Neural progenitor cell (in vitro differentiated cells): Measurements from ENCODE around the gene VARS1. TPM values are rescaled to one million over a fixed set of nuclear protein-coding genes. Genes with fewer than 3 reads are reported as not detected.
A peak's percentile ranks its signal among the peaks of the same experiment; 100 is the strongest.
"Not testable (repeated sequence)": the region's sequence is repeated elsewhere in the genome, so short reads cannot be mapped to it uniquely, and the experiment has no call there.

Source experiments
- DNase-seq: peaks from one replicate; pipeline ENCODE4 v3.0.0-alpha.2; 2016; ENCODE audit warnings: low spot score
- H2AFZ ChIP-seq: fragments of 200-600 bp; sonication (generic); replicated peaks from 2 replicates; pipeline ENCODE4 v1.6.1; 2016; ENCODE audit warnings: antibody characterized with exemption
- H3F3A ChIP-seq: fragments of 200-600 bp; sonication (generic); 2 replicates; pipeline ENCODE4 v1.6.1; 2016; ENCODE audit warnings: antibody characterized with exemption, low read depth
- H3K27ac ChIP-seq: fragments of 200-600 bp; sonication (generic); 2 replicates; pipeline ENCODE4 v1.5.1; 2016; ENCODE audit warnings: mild to moderate bottlenecking
- H3K27me3 ChIP-seq: fragments of 200-600 bp; sonication (generic); 2 replicates; pipeline ENCODE4 v1.6.1; 2016; ENCODE audit warnings: mild to moderate bottlenecking, moderate library complexity
- H3K36me3 ChIP-seq: fragments of 200-600 bp; sonication (generic); 2 replicates; pipeline ENCODE4 v1.5.1; 2016
- H3K4me1 ChIP-seq: fragments of 200-600 bp; sonication (generic); 2 replicates; pipeline ENCODE4 v1.6.1; 2016; ENCODE audit warnings: mixed run types
- H3K4me2 ChIP-seq: fragments of 200-600 bp; sonication (generic); 2 replicates; pipeline ENCODE4 v1.6.1; 2016
- H3K4me3 ChIP-seq: fragments of 200-600 bp; sonication (generic); 2 replicates; pipeline ENCODE4 v1.5.1; 2016
- H3K79me2 ChIP-seq: fragments of 200-600 bp; sonication (generic); 2 replicates; pipeline ENCODE4 v1.6.1; 2016; ENCODE audit warnings: low read depth
- H3K9ac ChIP-seq: fragments of 200-600 bp; sonication (generic); 2 replicates; pipeline ENCODE4 v1.6.1; 2016
- H3K9me3 ChIP-seq: fragments of 200-600 bp; sonication (generic); 2 replicates; pipeline ENCODE4 v1.5.1; 2016; ENCODE audit warnings: low read depth
- H4K20me1 ChIP-seq: fragments of 200-600 bp; sonication (generic); 2 replicates; pipeline ENCODE4 v1.6.1; 2016; ENCODE audit warnings: low read depth
- H3K27ac Mint-ChIP-seq: 3 replicates; pipeline ENCODE4 v1.8.0; 2021; ENCODE audit warnings: mixed read lengths
- H3K27me3 Mint-ChIP-seq: 2 replicates; pipeline ENCODE4 v1.8.0; 2022; ENCODE audit warnings: low read depth, mild to moderate bottlenecking, inconsistent platforms, moderate library complexity, mixed read lengths; ENCODE audit not compliant: insufficient read depth
- H3K36me3 Mint-ChIP-seq: 3 replicates; pipeline ENCODE4 v1.8.0; 2021; ENCODE audit warnings: mixed read lengths
- H3K4me1 Mint-ChIP-seq: 3 replicates; pipeline ENCODE4 v1.8.0; 2021; ENCODE audit warnings: mixed read lengths
- H3K4me3 Mint-ChIP-seq: 3 replicates; pipeline ENCODE4 v1.8.0; 2021; ENCODE audit warnings: mild to moderate bottlenecking, moderate library complexity, mixed read lengths
- H3K9me3 Mint-ChIP-seq: 3 replicates; pipeline ENCODE4 v1.8.0; 2020; ENCODE audit warnings: mixed read lengths
- EZH2 ChIP-seq: fragments of 200-600 bp; sonication (generic); IDR thresholded peaks from 2 replicates; pipeline ENCODE4 v1.6.1; 2017; ENCODE audit warnings: antibody characterized with exemption, mild to moderate bottlenecking, moderate library complexity
- EZH2phosphoT487 ChIP-seq: fragments of 200-600 bp; sonication (generic); IDR thresholded peaks from 2 replicates; pipeline ENCODE4 v1.6.1; 2017; ENCODE audit warnings: antibody characterized with exemption
- total RNA-seq: library from RNA; depleted of rRNA; stranded (reverse); fragments of >200 nt; gene quantifications from 2 replicates; pipeline ENCODE4 v1.2.3, GENCODE V29; 2015; ENCODE audit warnings: low replicate concordance
- TF ChIP-seq, protein P1 (sequence below): fragments of 200-600 bp; sonication (generic); IDR thresholded peaks from 2 replicates; pipeline ENCODE4 v1.5.1; 2017; ENCODE audit warnings: antibody characterized with exemption, mild to moderate bottlenecking

Gene VARS1
- total RNA-seq, result 34.1 and 66.8 TPM in 2 replicates

- Histone ChIP-seq H3K4me1 (peaks cover 7% of the 10 kb centered on the region), H3F3A (peaks cover 40% of the 10 kb centered on the region), H3K4me2 (peak within 1 kb of the TSS; percentile 93), H3K4me3 (peak within 1 kb of the TSS; percentile 73), H3K9ac (peak within 1 kb of the TSS; percentile 79), H3K27ac (peak within 1 kb of the TSS; percentile 97), H3K36me3 (no peaks in the 10 kb centered on the region), H3K79me2 (peaks cover 34% of the 10 kb centered on the region), H4K20me1 (no peaks in the 10 kb centered on the region), H3K27me3 (no peaks in the 10 kb centered on the region), H2AFZ (peak within 1 kb of the TSS; percentile 46), H3K9me3 (no peaks in the 10 kb centered on the region)
- peaks cover 9% of the 10 kb centered on the region for H3K36me3 Mint-ChIP-seq
- peak; percentile 97 for DNase-seq
- no peaks in the 10 kb centered on the region for H3K9me3 Mint-ChIP-seq
- H3K27me3 Mint-ChIP-seq, result no peaks in the 10 kb centered on the region
- H3K4me3 Mint-ChIP-seq, result peak within 1 kb of the TSS; percentile 99
- TF ChIP-seq, protein P1, sequence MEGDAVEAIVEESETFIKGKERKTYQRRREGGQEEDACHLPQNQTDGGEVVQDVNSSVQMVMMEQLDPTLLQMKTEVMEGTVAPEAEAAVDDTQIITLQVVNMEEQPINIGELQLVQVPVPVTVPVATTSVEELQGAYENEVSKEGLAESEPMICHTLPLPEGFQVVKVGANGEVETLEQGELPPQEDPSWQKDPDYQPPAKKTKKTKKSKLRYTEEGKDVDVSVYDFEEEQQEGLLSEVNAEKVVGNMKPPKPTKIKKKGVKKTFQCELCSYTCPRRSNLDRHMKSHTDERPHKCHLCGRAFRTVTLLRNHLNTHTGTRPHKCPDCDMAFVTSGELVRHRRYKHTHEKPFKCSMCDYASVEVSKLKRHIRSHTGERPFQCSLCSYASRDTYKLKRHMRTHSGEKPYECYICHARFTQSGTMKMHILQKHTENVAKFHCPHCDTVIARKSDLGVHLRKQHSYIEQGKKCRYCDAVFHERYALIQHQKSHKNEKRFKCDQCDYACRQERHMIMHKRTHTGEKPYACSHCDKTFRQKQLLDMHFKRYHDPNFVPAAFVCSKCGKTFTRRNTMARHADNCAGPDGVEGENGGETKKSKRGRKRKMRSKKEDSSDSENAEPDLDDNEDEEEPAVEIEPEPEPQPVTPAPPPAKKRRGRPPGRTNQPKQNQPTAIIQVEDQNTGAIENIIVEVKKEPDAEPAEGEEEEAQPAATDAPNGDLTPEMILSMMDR, result peak; percentile 75
- no peak for TF ChIP-seq EZH2
- peaks cover 16% of the 10 kb centered on the region for H3K4me1 Mint-ChIP-seq
- peak within 1 kb of the TSS; percentile 99 for H3K27ac Mint-ChIP-seq
Measured at GRCh38 chr6:31795616-31796298, at the start of gene VARS1. Gene VARS1 (minus strand): TSS chr6:31795752. CDS start chr6:31795217, 535 bp downstream.

DNA sequence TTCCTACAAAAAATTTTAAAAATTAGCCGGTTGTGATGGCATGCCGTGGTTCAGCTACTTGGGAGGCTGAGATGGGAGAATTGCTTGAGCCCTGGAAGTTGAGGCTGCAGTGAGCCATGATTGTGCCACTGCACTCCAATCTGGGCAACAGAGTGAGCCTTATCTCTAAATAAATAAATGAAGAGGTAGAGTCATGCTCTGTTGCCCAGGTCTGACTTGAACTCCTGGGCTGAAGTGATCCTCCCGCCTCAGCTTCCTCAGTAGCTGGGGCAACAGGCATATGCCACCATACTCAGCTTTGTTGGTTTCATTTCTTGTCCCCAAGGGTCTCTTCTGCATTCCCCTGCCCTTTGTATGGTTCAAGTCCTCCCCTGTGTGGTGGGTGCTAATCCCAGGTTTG lies 49.0 kb upstream of the VARS1 start:
- Mint-ChIP-seq H3K27ac (no peak overlapping the region), H3K4me1 (peaks cover under 1% of the 10 kb centered on the region), H3K9me3 (no peaks in the 10 kb centered on the region), H3K36me3 (peaks cover 11% of the 10 kb centered on the region), H3K27me3 (peaks cover 12% of the 10 kb centered on the region), H3K4me3 (no peak overlapping the region)
- no peak overlapping the region for H3K27ac ChIP-seq
- H3K36me3 ChIP-seq, result peaks cover 10% of the 10 kb centered on the region
- H3K9ac ChIP-seq, result no peak overlapping the region
- H3K4me3 ChIP-seq, result no peak overlapping the region
- no peak overlapping the region for H3K4me2 ChIP-seq
- H3K4me1 ChIP-seq, result no peaks in the 10 kb centered on the region
- H2AFZ ChIP-seq, result no peak overlapping the region
- H3K27me3 ChIP-seq, result no peaks in the 10 kb centered on the region
- peaks cover 5% of the 10 kb centered on the region for H4K20me1 ChIP-seq
- H3K9me3 ChIP-seq, result no peaks in the 10 kb centered on the region
- no peak for DNase-seq
- TF ChIP-seq EZH2 (no peak), EZH2phosphoT487 (no peak)
- TF ChIP-seq, protein P1, result no peak
- no peaks in the 10 kb centered on the region for H3K79me2 ChIP-seq
- peaks cover 35% of the 10 kb centered on the region for H3F3A ChIP-seq

- no peak overlapping the region for H3K4me3 ChIP-seq
- no peaks in the 10 kb centered on the region for H3K9me3 ChIP-seq
- Mint-ChIP-seq H3K27me3 (peaks cover 15% of the 10 kb centered on the region), H3K4me1 (peaks cover 13% of the 10 kb centered on the region), H3K4me3 (no peak overlapping the region), H3K27ac (no peak overlapping the region), H3K9me3 (no peaks in the 10 kb centered on the region), H3K36me3 (peaks cover 23% of the 10 kb centered on the region)
- peaks cover 59% of the 10 kb centered on the region for H3F3A ChIP-seq
- H3K36me3 ChIP-seq, result peaks cover 20% of the 10 kb centered on the region
- peaks cover 14% of the 10 kb centered on the region for H3K4me1 ChIP-seq
- TF ChIP-seq EZH2phosphoT487, result no peak
- TF ChIP-seq EZH2, result no peak
- TF ChIP-seq, protein P1, result no peak
- H4K20me1 ChIP-seq, result peaks cover 30% of the 10 kb centered on the region
- H3K4me2 ChIP-seq, result no peak overlapping the region
- H3K27me3 ChIP-seq, result no peaks in the 10 kb centered on the region
- no peak for DNase-seq
- peaks cover 23% of the 10 kb centered on the region for H3K79me2 ChIP-seq
- no peak overlapping the region for H3K9ac ChIP-seq
- peak overlapping the region; percentile 13 for H3K27ac ChIP-seq
- H2AFZ ChIP-seq, result no peak overlapping the region
Measured at GRCh38 chr6:31842053-31842452, 46.5 kb upstream of the VARS1 start.

DNA sequence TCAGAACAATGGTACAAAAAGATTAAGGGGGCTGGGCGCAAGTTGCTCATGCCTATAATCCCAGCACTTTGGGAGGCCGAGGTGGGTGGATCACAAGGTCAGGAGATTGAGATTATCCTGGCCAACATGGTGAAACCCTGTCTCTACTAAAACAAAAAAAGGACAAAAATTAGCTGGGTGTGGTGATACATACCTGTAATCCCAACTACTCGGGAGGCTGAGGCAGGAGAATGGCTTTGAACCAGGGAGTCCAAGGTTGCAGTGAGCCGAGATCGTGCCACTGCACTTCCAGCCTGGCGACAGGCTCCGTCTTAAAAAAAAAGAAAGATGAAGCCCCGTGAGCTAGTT lies 44.2 kb upstream of the VARS1 start:
- H2AFZ ChIP-seq, DNase-seq, H3K4me3 ChIP-seq, H3K9me3 ChIP-seq, H3K27me3 ChIP-seq, H3K4me2 ChIP-seq, H3K4me3 Mint-ChIP-seq, H3K27ac ChIP-seq, H3K27ac Mint-ChIP-seq, H3K9ac ChIP-seq, H3K9me3 Mint-ChIP-seq: not testable (repeated sequence)
- H3K4me1 Mint-ChIP-seq, result peaks cover 31% of the 10 kb centered on the region
- peaks cover 82% of the 10 kb centered on the region for H3F3A ChIP-seq
- peaks cover 46% of the 10 kb centered on the region for H4K20me1 ChIP-seq
- peaks cover 39% of the 10 kb centered on the region for H3K36me3 Mint-ChIP-seq
- H3K79me2 ChIP-seq, result peaks cover 46% of the 10 kb centered on the region
- H3K27me3 Mint-ChIP-seq, result peaks cover 19% of the 10 kb centered on the region
- peaks cover 26% of the 10 kb centered on the region for H3K4me1 ChIP-seq
- H3K36me3 ChIP-seq, result peaks cover 27% of the 10 kb centered on the region
